AG04449 (cell line): Measurements from ENCODE around the gene MEOX2.

Experiments used
- CTCF ChIA-PET: fragments of 350-600 bp; formaldehyde crosslinking; extraction: SDS; loops from one replicate; lab custom pipeline; 2021; ENCODE audit warnings: antibody characterized with exemption; lab: Yijun Ruan, JAX
- POLR2A ChIA-PET: fragments of 400-600, 350-600 bp; formaldehyde crosslinking; extraction: SDS; loops from one replicate; lab custom pipeline; 2020; ENCODE audit warnings: antibody characterized with exemption, inconsistent platforms; lab: Yijun Ruan, JAX
- DNase-seq: peaks from one replicate; pipeline ENCODE4 v3.0.0-alpha.2; 2010; ENCODE audit warnings: low read depth, low spot score
- H3K4me3 ChIP-seq: 2 replicates; pipeline ENCODE4 v1.5.1; 2011; ENCODE audit warnings: low read depth, mild to moderate bottlenecking, control low read depth, low read length
- CTCF ChIP-seq: IDR thresholded peaks from one replicate; pipeline ENCODE4 v1.5.1; 2011; ENCODE audit warnings: mild to moderate bottlenecking, moderate library complexity, low read length, control low read depth, inconsistent platforms; ENCODE audit not compliant: insufficient read depth; ENCODE audit errors: missing control alignments

Gene MEOX2

DNA sequence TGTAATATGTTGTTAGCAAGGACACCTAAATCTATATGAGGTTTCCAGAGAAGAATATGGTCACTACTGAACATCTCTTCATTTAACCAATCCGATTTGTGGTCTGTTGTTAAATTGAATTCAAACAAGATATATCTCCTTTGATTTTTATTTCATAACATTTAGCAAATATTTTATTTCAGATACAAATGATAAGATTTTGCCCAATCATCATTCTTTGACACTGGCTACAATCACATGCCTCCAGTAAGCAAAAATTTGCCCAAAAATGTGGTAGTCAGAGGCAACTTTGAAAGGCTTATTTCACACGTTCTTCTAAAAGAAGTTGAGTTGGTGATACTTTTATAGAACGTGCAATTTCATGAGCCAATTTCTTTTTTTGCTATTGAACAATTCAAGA is 79.9 kb downstream of the MEOX2 start:
- ChIA-PET CTCF (no interaction called here), POLR2A (no interaction called here)
- TF ChIP-seq CTCF, result no peak
- DNase-seq, result no peak
- H3K4me3 ChIP-seq, result no peak overlapping the region

DNA sequence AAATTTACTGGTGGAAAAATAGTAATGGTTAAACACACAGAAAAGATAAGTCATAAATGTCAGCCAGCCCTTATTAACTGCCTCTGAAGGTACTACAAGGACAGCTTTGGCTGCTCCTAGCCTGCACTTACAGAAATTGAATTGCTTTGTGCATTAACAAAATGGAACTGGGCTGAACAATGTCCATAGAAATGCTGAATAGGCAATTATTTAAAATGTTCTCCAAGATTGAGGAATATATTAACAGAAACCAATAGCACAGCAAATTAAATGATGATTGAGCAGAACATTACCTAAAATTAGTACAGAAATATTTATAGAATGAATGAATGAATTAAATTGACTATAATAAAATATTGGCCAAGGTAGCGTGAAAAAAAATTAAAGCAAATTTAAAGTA is 82.3 kb downstream of the MEOX2 start:
- no peak overlapping the region for H3K4me3 ChIP-seq
- ChIA-PET POLR2A (no interaction called here), CTCF (no interaction called here)
- DNase-seq, result no peak
- no peak for TF ChIP-seq CTCF

GRCh38 chr7:15603124-15603523 is 83.4 kb downstream of the MEOX2 start:
- no peak for DNase-seq

GRCh38 chr7:15602236-15602635 is 84.2 kb downstream of the MEOX2 start:
- ChIA-PET CTCF (no interaction called here), POLR2A (no interaction called here)
- no peak overlapping the region for H3K4me3 ChIP-seq
- no peak for DNase-seq
- TF ChIP-seq CTCF, result no peak

More at GRCh38 chr7:15603124-15603523, 83.4 kb downstream of the MEOX2 start:
- no peak overlapping the region for H3K4me3 ChIP-seq
- ChIA-PET CTCF (no interaction called here), POLR2A (no interaction called here)
- TF ChIP-seq CTCF, result no peak

- no peak overlapping the region for H3K4me3 ChIP-seq
- DNase-seq, result no peak
- CTCF ChIA-PET, result no interaction called here
- POLR2A ChIA-PET, result no interaction called here
- TF ChIP-seq CTCF, result no peak
These were observed 85.3 kb downstream of the MEOX2 start for GRCh38 chr7:15601175-15601574.

GRCh38 chr7:15600298-15600697 is 86.2 kb downstream of the MEOX2 start:
- no peak for TF ChIP-seq CTCF
- H3K4me3 ChIP-seq, result no peak overlapping the region
- no peak for DNase-seq
- ChIA-PET CTCF (no interaction called here), POLR2A (no interaction called here)
